SW480 (cell line): ENCODE data around the gene PUM1.

Source experiments
- DNase-seq: peaks from one replicate; pipeline ENCODE4 v3.0.0-alpha.2; 2016; ENCODE audit warnings: low spot score

Gene PUM1

GRCh38 chr1:30906631-30907441 lies 158.7 kb downstream of the PUM1 start:
- DNase-seq: no peak

- DNase-seq: no peak
These were observed 159.4 kb downstream of the PUM1 start for GRCh38 chr1:30905916-30906620.

GRCh38 chr1:30905403-30905802 lies 160.1 kb downstream of the PUM1 start:
- DNase-seq: no peak

- no peak for DNase-seq
These were observed 160.6 kb downstream of the PUM1 start for GRCh38 chr1:30904962-30905335.

- DNase-seq: no peak
These were observed 161.1 kb downstream of the PUM1 start for GRCh38 chr1:30904191-30904961.

- DNase-seq: no peak
These were observed 162.0 kb downstream of the PUM1 start for GRCh38 chr1:30903343-30904034.

GRCh38 chr1:30902593-30903290 lies 162.8 kb downstream of the PUM1 start:
- no peak for DNase-seq

- no peak for DNase-seq
These were observed 163.5 kb downstream of the PUM1 start for GRCh38 chr1:30901798-30902581.

GRCh38 chr1:30900931-30901560 lies 164.5 kb downstream of the PUM1 start:
- no peak for DNase-seq

- DNase-seq: no peak
These were observed 165.0 kb downstream of the PUM1 start for GRCh38 chr1:30900486-30900885.

GRCh38 chr1:30899577-30900389 lies 165.7 kb downstream of the PUM1 start:
- DNase-seq: no peak

GRCh38 chr1:30898031-30898815 lies 167.3 kb downstream of the PUM1 start:
- DNase-seq: no peak

- DNase-seq: no peak
These were observed 168.6 kb downstream of the PUM1 start for GRCh38 chr1:30896905-30897304.

GRCh38 chr1:30895944-30896660 lies 169.4 kb downstream of the PUM1 start:
- DNase-seq: no peak

- DNase-seq: no peak
These were observed 170.1 kb downstream of the PUM1 start for GRCh38 chr1:30895382-30895943.

- DNase-seq: no peak
These were observed 171.0 kb downstream of the PUM1 start for GRCh38 chr1:30894508-30894973.

- no peak for DNase-seq
These were observed 171.6 kb downstream of the PUM1 start for GRCh38 chr1:30893776-30894507.
